ENCODE data around the gene BARX2. TPM values are rescaled to one million over a fixed set of nuclear protein-coding genes. Genes with fewer than 3 reads are reported as not detected.

Gene BARX2
- total and polyA plus RNA-seq, 2 donors (not counting 3 experiments of a cell fraction or from before 2014, with no cell fraction given) = not detected

DNA sequence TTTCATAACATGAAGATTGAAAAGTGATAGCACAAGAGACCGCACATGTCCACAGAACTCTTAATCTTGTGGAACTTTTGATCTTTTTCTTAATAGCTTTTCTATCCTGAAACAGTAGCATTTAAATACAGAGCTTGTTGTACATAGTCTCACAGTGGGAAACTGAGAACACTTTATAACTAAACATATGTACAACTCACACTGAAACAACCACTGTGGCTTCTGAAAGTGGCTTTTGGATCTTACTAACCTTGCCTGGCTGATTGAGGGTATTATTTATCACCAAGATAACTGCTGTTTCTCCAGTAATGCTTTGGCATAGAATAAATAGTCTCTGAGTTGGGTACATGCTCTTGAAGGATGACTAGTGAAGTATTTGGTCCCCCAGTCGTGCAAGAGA is 10.2 kb downstream of the BARX2 start:
- H3K27ac ChIP-seq (ENCODE audit: insufficient read depth, low read depth, low read length) = no peak overlapping the region
- no peak overlapping the region for H2AFZ ChIP-seq (ENCODE audit: low read depth, low read length)
- dilution Hi-C loops (cut with MboI; ENCODE audit: extremely low pct_ligation_motif_present, low sequenced_read_pairs) = no loop called here
- no peak for TF ChIP-seq GATA2 (IDR thresholded peaks at IDR 0.05; ENCODE audit: insufficient read depth, insufficient read length, low read depth, low read length)
- TF ChIP-seq, protein P1, sequence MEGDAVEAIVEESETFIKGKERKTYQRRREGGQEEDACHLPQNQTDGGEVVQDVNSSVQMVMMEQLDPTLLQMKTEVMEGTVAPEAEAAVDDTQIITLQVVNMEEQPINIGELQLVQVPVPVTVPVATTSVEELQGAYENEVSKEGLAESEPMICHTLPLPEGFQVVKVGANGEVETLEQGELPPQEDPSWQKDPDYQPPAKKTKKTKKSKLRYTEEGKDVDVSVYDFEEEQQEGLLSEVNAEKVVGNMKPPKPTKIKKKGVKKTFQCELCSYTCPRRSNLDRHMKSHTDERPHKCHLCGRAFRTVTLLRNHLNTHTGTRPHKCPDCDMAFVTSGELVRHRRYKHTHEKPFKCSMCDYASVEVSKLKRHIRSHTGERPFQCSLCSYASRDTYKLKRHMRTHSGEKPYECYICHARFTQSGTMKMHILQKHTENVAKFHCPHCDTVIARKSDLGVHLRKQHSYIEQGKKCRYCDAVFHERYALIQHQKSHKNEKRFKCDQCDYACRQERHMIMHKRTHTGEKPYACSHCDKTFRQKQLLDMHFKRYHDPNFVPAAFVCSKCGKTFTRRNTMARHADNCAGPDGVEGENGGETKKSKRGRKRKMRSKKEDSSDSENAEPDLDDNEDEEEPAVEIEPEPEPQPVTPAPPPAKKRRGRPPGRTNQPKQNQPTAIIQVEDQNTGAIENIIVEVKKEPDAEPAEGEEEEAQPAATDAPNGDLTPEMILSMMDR (IDR thresholded peaks at IDR 0.05; ENCODE audit: extremely low read depth in 1 of 2, insufficient read depth in 1 of 2, low read depth in 1 of 2, low read length in 2 of 2) = no peak
- TF ChIP-seq JUN (IDR thresholded peaks at IDR 0.05; ENCODE audit: borderline replicate concordance, insufficient read depth, insufficient read length, low read depth) = no peak
- no peak for TF ChIP-seq EZH2 (IDR thresholded peaks at IDR 0.05; ENCODE audit: borderline replicate concordance, low read depth, low read length, severe bottlenecking)
- no peak for TF ChIP-seq MYC (IDR thresholded peaks at IDR 0.05; ENCODE audit: low read depth, low read length)
- no peak for TF ChIP-seq POLR2A (IDR thresholded peaks at IDR 0.05; ENCODE audit: low read depth, low read length)
- no peak for TF ChIP-seq FOS (IDR thresholded peaks at IDR 0.05; ENCODE audit: borderline replicate concordance, insufficient read depth, low read length)
- H3K27me3 ChIP-seq (ENCODE audit: control insufficient read depth in 2 of 2, insufficient read depth in 2 of 2, low read length in 2 of 2) = no peaks in the 10 kb centered on the region
- CTCF ChIA-PET = interaction anchor here (0.9 kb wide), 1 partner anchor 10 kb away, joined by 3 read pairs; the partner anchor contains the start of gene BARX2
- H3K79me2 ChIP-seq (ENCODE audit: control insufficient read depth, insufficient read depth, low read length) = no peaks in the 10 kb centered on the region
- intact Hi-C loops (cut with micrococcal nuclease) = no loop called here
- H3K4me1 ChIP-seq (ENCODE audit: control insufficient read depth, extremely low read depth, insufficient read depth, low read length) = no peaks in the 10 kb centered on the region
- POLR2A ChIA-PET = no interaction called here
- no peaks in the 10 kb centered on the region for H3K36me3 ChIP-seq (ENCODE audit: control insufficient read depth in 2 of 2, extremely low read depth in 1 of 2, insufficient read depth in 2 of 2, low read length in 2 of 2)
- no peak overlapping the region for H3K9ac ChIP-seq (replicated peaks; ENCODE audit: extremely low read depth, insufficient read depth, low read length)
- no TSS peak for BruUV-seq (replicated peaks)
- no peaks in the 10 kb centered on the region for H4K20me1 ChIP-seq (replicated peaks; ENCODE audit: control insufficient read depth, extremely low read depth, insufficient read depth, low read length)
- no peak overlapping the region for H3K4me3 ChIP-seq (replicated peaks in 1 of 3; ENCODE audit: insufficient read depth in 1 of 3, low read depth in 1 of 3, low read length in 3 of 3)
- no peaks in the 10 kb centered on the region for H3K9me1 ChIP-seq (replicated peaks; ENCODE audit: control insufficient read depth, extremely low read depth, insufficient read depth, low read length)
- H3K9me3 ChIP-seq (replicated peaks; ENCODE audit: control insufficient read depth, insufficient read depth, low read length) = no peaks in the 10 kb centered on the region
- FAIRE-seq (no peak), DNase-seq (ENCODE audit: low read depth, low spot score) (no peak)
- no peak overlapping the region for H3K4me2 ChIP-seq (ENCODE audit: insufficient read depth, low read length)

Measured in endothelial cell of umbilical vein (primary cell).